Neuronal stem cell (in vitro differentiated cells): ENCODE data around the gene BRIP1.
"Not testable (repeated sequence)": the region's sequence is repeated elsewhere in the genome, so short reads cannot be mapped to it uniquely, and the experiment has no call there.

Experiments used
- DNase-seq: peaks from one replicate; pipeline ENCODE4 v3.0.0-alpha.2; 2013; ENCODE audit warnings: low spot score
- H2AFZ ChIP-seq: one replicate; pipeline ENCODE4 v1.6.1; 2013; ENCODE audit warnings: mild to moderate bottlenecking, low read length, inconsistent platforms
- H2AK5ac ChIP-seq: 2 replicates; pipeline ENCODE4 v1.6.1; 2013; ENCODE audit warnings: low read depth, mild to moderate bottlenecking, inconsistent platforms, low read length, moderate library complexity, mixed read lengths
- H2BK120ac ChIP-seq: 2 replicates; pipeline ENCODE4 v1.6.1; 2013; ENCODE audit warnings: low read depth, mild to moderate bottlenecking, inconsistent platforms, low read length, moderate library complexity, mixed read lengths
- H2BK12ac ChIP-seq: one replicate; pipeline ENCODE4 v1.6.1; 2013; ENCODE audit warnings: low read length, inconsistent platforms
- H2BK15ac ChIP-seq: 2 replicates; pipeline ENCODE4 v1.6.1; 2013; ENCODE audit warnings: mild to moderate bottlenecking, low read length, inconsistent platforms, mixed read lengths
- H2BK5ac ChIP-seq: one replicate; pipeline ENCODE4 v1.6.1; 2013; ENCODE audit warnings: inconsistent platforms, mild to moderate bottlenecking, low read length, moderate library complexity
- H3K14ac ChIP-seq: one replicate; pipeline ENCODE4 v1.6.1; 2013; ENCODE audit warnings: low read length, inconsistent platforms
- H3K18ac ChIP-seq: 2 replicates; pipeline ENCODE4 v1.6.1; 2013; ENCODE audit warnings: low read length, inconsistent platforms
- H3K23ac ChIP-seq: 2 replicates; pipeline ENCODE4 v1.6.1; 2013; ENCODE audit warnings: low read depth, mild to moderate bottlenecking, mixed read lengths, low read length, inconsistent platforms; ENCODE audit not compliant: poor library complexity
- H3K27ac ChIP-seq: replicated peaks from 3 replicates; pipeline ENCODE4 v1.5.1; 2013; ENCODE audit warnings: low read length, inconsistent platforms
- H3K27me3 ChIP-seq, 3 experiments: 2 replicates each; pipeline ENCODE4 v1.6.1; 2013; ENCODE audit warnings: low read length in 3 of 3, mild to moderate bottlenecking in 2 of 3, inconsistent platforms in 1 of 3, low read depth in 1 of 3, mixed read lengths in 1 of 3, moderate library complexity in 1 of 3; ENCODE audit not compliant: control insufficient read depth in 3 of 3, insufficient read depth in 3 of 3
- H3K36me3 ChIP-seq, 2 donors: replicated peaks in 1 of 2; 2 replicates each; pipeline ENCODE4 v1.6.1; 2013; ENCODE audit warnings: low read length in 2 of 2; ENCODE audit not compliant: control insufficient read depth in 2 of 2, insufficient read depth in 2 of 2
- H3K4ac ChIP-seq: 2 replicates; pipeline ENCODE4 v1.6.1; 2013; ENCODE audit warnings: inconsistent platforms, mild to moderate bottlenecking, low read length, moderate library complexity
- H3K4me1 ChIP-seq, 2 donors: 1 replicate in 1 of 2; 2 replicates in 1 of 2; pipeline ENCODE4 v1.6.1; 2013; ENCODE audit warnings: low read length in 2 of 2, low read depth in 1 of 2; ENCODE audit not compliant: control insufficient read depth in 2 of 2, insufficient read depth in 1 of 2
- H3K4me2 ChIP-seq: one replicate; pipeline ENCODE4 v1.6.1; 2013; ENCODE audit warnings: mild to moderate bottlenecking, low read length, inconsistent platforms; ENCODE audit not compliant: insufficient read depth, poor library complexity, severe bottlenecking
- H3K4me3 ChIP-seq, 2 donors: 2 replicates each; pipeline ENCODE4 v1.5.1; 2013; ENCODE audit warnings: low read length in 2 of 2, mild to moderate bottlenecking in 2 of 2, inconsistent platforms in 1 of 2, moderate library complexity in 1 of 2
- H3K79me1 ChIP-seq: one replicate; pipeline ENCODE4 v1.6.1; 2013; ENCODE audit warnings: low read depth, mild to moderate bottlenecking, inconsistent platforms, low read length, moderate library complexity
- H3K9ac ChIP-seq: one replicate; pipeline ENCODE4 v1.6.1; 2013; ENCODE audit warnings: mild to moderate bottlenecking, low read depth, low read length, inconsistent platforms; ENCODE audit not compliant: poor library complexity
- H3K9me3 ChIP-seq, 2 donors: replicated peaks in 1 of 2; 2 replicates each; pipeline versions ENCODE3 to v1.6.1; 2013; ENCODE audit warnings: low read length in 2 of 2, mild to moderate bottlenecking in 2 of 2, inconsistent platforms in 1 of 2, low read depth in 1 of 2, mixed read lengths in 1 of 2, moderate library complexity in 1 of 2; ENCODE audit not compliant: control insufficient read depth in 2 of 2, insufficient read depth in 1 of 2
- H4K8ac ChIP-seq: one replicate; pipeline ENCODE4 v1.6.1; 2013; ENCODE audit warnings: low read depth, mild to moderate bottlenecking, inconsistent platforms, low read length, moderate library complexity
- H4K91ac ChIP-seq: one replicate; pipeline ENCODE4 v1.6.1; 2013; ENCODE audit warnings: low read length, low read depth, mild to moderate bottlenecking, inconsistent platforms; ENCODE audit not compliant: poor library complexity
- WGBS, 2 donors: extraction: QIAGEN DNeasy Blood & Tissue Kit; methylation state at CpG; one replicate each; pipeline ENCODE4 v1.1.7; 2013; ENCODE audit warnings: missing lambda C conversion rate in 2 of 2, mixed read lengths in 1 of 2; ENCODE audit not compliant: insufficient read length in 2 of 2, insufficient replicate concordance in 1 of 2; ENCODE audit errors: extremely low coverage in 2 of 2; 5-methylcytosine and 5-hydroxymethylcytosine counted together

The BRIP1 gene

GRCh38 chr17:61894310-61894709 is 31.0 kb upstream of the BRIP1 start:
- H3K4me1 ChIP-seq: not testable (repeated sequence)
- peaks cover 0 to 92% of the 10 kb centered on the region in 2 donors for H3K36me3 ChIP-seq

GRCh38 chr17:61887733-61888132 is 24.4 kb upstream of the BRIP1 start:
- H2AK5ac ChIP-seq, H2BK12ac ChIP-seq, H2BK15ac ChIP-seq, H3K9ac ChIP-seq, H3K79me1 ChIP-seq, H3K4me3 ChIP-seq, H2BK120ac ChIP-seq, H3K9me3 ChIP-seq, H2BK5ac ChIP-seq, H3K23ac ChIP-seq, H3K4ac ChIP-seq, H3K27me3 ChIP-seq, H4K91ac ChIP-seq, H3K4me2 ChIP-seq, H2AFZ ChIP-seq, H4K8ac ChIP-seq, H3K4me1 ChIP-seq, H3K14ac ChIP-seq, DNase-seq, H3K18ac ChIP-seq, H3K27ac ChIP-seq: not testable (repeated sequence)
- H3K36me3 ChIP-seq: peaks cover 2 to 87% of the 10 kb centered on the region in 2 donors
- WGBS, 2 donors: no CpG with 5 or more reads among the region's 6 CpGs

More at GRCh38 chr17:61894310-61894709, 31.0 kb upstream of the BRIP1 start:
- H2BK5ac ChIP-seq, H2BK120ac ChIP-seq, H3K4ac ChIP-seq, H3K4me2 ChIP-seq, H2BK12ac ChIP-seq, H3K9ac ChIP-seq, H3K79me1 ChIP-seq, H4K91ac ChIP-seq, H3K27me3 ChIP-seq, H3K18ac ChIP-seq, H3K27ac ChIP-seq, H3K14ac ChIP-seq, H2AFZ ChIP-seq, H4K8ac ChIP-seq, H3K23ac ChIP-seq, H2AK5ac ChIP-seq, H3K9me3 ChIP-seq, DNase-seq, H2BK15ac ChIP-seq, H3K4me3 ChIP-seq: not testable (repeated sequence)
- WGBS, 2 donors: 100% methylated on average over 1 of the region's 5 CpGs; no CpG with 5 or more reads in 1 of the 2 donors

GRCh38 chr17:61885865-61886264 is 22.5 kb upstream of the BRIP1 start:
- not testable (repeated sequence) for H3K79me1 ChIP-seq, H3K18ac ChIP-seq, H4K8ac ChIP-seq, H3K4me3 ChIP-seq, H2BK15ac ChIP-seq, H2AFZ ChIP-seq, H2BK120ac ChIP-seq, H2BK12ac ChIP-seq, H3K4me1 ChIP-seq, H3K14ac ChIP-seq, H3K9me3 ChIP-seq, H3K9ac ChIP-seq, H3K4ac ChIP-seq, H3K27me3 ChIP-seq, H2AK5ac ChIP-seq, H3K4me2 ChIP-seq, H3K27ac ChIP-seq, DNase-seq, H2BK5ac ChIP-seq, H4K91ac ChIP-seq, H3K23ac ChIP-seq
- H3K36me3 ChIP-seq: peaks cover 2 to 88% of the 10 kb centered on the region in 2 donors
- no CpG with 5 or more reads among the region's 8 CpGs for WGBS, 2 donors

GRCh38 chr17:61884864-61885263 is 21.5 kb upstream of the BRIP1 start:
- H3K9me3 ChIP-seq: no peaks in the 10 kb centered on the region
- no peak overlapping the region for H4K8ac ChIP-seq
- no peak overlapping the region for H2BK12ac ChIP-seq
- no peak overlapping the region for H3K14ac ChIP-seq
- H3K9ac ChIP-seq: no peak overlapping the region
- H2BK120ac ChIP-seq: no peak overlapping the region
- no peaks in the 10 kb centered on the region for H3K27me3 ChIP-seq
- H2BK5ac ChIP-seq: no peak overlapping the region
- peaks cover 1% of the 10 kb centered on the region for H3K79me1 ChIP-seq
- H3K36me3 ChIP-seq: peaks cover 2 to 88% of the 10 kb centered on the region in 2 donors
- no peak overlapping the region for H2BK15ac ChIP-seq
- no CpG with 5 or more reads among the region's 3 CpGs for WGBS, 2 donors
- H4K91ac ChIP-seq: no peak overlapping the region
- no peak overlapping the region for H3K4me3 ChIP-seq
- H3K4me2 ChIP-seq: no peak overlapping the region
- H3K27ac ChIP-seq: no peak overlapping the region
- no peak for DNase-seq
- no peak overlapping the region for H2AK5ac ChIP-seq
- no peak overlapping the region for H3K23ac ChIP-seq
- no peak overlapping the region for H3K18ac ChIP-seq
- H3K4me1 ChIP-seq: no peaks in the 10 kb centered on the region
- no peak overlapping the region for H3K4ac ChIP-seq
- H2AFZ ChIP-seq: no peak overlapping the region
